ENCODE data around the gene ARHGAP6.

The ARHGAP6 gene

DNA sequence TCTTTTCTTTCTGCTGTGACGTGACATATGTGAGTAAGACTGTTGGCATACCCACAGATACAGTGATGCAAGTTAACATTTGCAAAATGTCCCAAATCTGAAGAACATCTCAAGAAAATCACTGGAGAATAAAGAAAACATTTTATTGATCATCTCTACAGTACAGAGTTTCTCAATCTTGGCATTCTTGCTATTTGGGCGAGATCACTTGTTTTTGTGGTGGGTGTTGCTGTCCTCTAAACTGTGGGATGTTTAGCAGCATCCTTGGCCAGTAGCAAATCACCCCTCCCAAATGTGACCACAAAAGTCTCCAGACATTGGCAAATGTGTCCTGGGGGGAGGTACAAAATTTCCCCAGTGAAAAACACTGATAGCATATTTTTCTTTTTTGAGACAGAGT, 343.7 kb downstream of the ARHGAP6 start:
- no peak for DNase-seq (ENCODE audit: low spot score)
- TF ChIP-seq, protein P1, sequence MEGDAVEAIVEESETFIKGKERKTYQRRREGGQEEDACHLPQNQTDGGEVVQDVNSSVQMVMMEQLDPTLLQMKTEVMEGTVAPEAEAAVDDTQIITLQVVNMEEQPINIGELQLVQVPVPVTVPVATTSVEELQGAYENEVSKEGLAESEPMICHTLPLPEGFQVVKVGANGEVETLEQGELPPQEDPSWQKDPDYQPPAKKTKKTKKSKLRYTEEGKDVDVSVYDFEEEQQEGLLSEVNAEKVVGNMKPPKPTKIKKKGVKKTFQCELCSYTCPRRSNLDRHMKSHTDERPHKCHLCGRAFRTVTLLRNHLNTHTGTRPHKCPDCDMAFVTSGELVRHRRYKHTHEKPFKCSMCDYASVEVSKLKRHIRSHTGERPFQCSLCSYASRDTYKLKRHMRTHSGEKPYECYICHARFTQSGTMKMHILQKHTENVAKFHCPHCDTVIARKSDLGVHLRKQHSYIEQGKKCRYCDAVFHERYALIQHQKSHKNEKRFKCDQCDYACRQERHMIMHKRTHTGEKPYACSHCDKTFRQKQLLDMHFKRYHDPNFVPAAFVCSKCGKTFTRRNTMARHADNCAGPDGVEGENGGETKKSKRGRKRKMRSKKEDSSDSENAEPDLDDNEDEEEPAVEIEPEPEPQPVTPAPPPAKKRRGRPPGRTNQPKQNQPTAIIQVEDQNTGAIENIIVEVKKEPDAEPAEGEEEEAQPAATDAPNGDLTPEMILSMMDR (IDR thresholded peaks at IDR 0.05; ENCODE audit: extremely low read depth, missing control alignments) = no peak

DNA sequence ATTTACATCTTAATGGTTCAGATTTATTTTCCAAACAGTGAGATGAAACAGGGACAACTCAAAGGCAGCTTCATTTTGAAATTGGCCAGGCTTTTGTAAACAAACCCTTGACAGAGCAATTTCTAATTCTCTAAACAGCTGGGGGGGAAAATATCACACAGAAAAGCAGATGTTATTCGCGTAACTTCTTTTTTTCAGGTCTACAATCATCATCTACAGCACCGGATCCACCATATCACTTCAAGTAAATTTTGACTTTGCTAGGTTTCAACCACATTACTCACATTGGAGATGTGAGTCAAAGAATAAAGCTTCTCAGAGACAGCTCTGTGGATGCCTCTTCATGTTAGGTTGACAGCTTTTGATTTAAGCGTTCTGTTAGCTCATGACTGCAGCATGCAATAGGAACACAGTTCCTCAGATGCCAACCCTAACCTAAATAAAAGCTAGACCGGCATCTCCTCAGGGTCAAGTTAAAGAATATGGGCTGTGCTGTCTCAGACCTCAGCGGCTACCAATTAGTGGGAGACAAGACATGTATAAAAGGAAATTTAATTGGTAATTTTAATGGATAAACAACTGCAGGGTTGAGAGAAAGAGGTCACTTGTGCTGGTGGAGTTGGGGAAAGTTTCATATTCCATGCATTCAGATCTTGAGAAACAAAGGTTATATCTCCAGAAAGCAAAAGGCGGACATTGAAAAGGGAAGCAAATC, 345.8 kb downstream of the ARHGAP6 start:
- no peak for DNase-seq (ENCODE audit: low spot score)
- TF ChIP-seq, protein P1 (IDR thresholded peaks at IDR 0.05; ENCODE audit: extremely low read depth, missing control alignments) = no peak

DNA sequence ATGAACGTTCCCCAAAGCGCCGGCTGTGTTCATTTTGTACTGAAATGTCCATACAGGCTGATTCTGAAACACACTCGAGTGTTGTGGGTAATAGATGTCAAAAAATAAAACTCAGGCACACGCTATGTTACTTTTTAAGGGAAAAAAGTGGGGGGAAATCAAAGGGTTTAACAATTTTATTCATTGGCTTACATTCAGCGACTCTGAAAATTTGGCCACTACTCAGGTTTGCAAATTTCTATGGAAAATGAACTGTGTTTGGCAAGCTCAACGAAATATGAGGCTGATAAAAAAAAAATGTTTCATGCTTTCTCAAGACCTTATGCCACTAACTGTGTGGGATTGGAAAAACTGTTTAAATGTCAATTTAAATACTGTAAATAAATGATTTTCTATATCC, 354.0 kb downstream of the ARHGAP6 start:
- TF ChIP-seq, protein P1 (IDR thresholded peaks at IDR 0.05; ENCODE audit: extremely low read depth, missing control alignments) = no peak

DNA sequence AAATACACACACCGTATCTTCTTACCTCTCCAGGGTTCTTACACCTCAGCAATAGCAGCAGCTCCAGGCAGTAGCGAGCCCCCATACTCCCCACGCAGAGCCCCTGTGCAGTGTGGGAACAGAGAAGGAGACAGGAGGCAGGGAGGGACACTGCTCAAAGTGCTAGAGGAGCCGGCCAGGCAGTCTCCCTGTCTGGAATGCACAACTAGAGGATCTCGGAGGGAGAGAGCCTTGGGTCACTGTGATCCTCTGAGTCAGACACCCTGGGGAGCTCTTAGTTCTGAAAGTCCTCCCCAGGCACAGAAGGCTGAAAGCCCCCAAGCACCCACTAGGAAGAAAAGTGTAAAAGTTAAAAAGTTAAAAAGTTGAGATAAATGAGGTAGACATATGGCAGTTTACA, 356.5 kb downstream of the ARHGAP6 start:
- no peak for DNase-seq (ENCODE audit: low spot score)
- TF ChIP-seq, protein P1 (IDR thresholded peaks at IDR 0.05; ENCODE audit: extremely low read depth, missing control alignments) = no peak

More for the DNA sequence above, 354.0 kb downstream of the ARHGAP6 start:
- no peak for DNase-seq (ENCODE audit: low spot score)

DNA sequence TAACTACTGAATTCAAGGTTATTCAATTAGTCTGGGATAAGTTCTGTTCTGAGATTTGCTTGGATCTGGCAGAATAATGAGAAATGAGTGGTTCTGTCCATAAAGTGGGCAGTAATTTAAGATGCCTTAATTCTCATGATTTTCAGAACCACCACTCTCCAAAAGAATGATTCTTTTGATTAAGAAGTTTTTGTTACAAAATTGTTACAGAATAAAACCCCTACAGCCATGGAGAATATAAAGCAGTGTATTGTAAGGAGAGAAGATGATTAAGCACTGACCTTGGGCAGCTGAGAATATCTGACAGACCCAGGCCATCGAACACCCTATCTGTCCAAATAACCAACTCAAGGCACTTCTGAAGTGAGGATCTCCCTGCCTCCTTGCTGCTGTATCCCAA, 360.1 kb downstream of the ARHGAP6 start:
- no peak for DNase-seq (ENCODE audit: low spot score)
- TF ChIP-seq, protein P1 (IDR thresholded peaks at IDR 0.05; ENCODE audit: extremely low read depth, missing control alignments) = no peak

DNA sequence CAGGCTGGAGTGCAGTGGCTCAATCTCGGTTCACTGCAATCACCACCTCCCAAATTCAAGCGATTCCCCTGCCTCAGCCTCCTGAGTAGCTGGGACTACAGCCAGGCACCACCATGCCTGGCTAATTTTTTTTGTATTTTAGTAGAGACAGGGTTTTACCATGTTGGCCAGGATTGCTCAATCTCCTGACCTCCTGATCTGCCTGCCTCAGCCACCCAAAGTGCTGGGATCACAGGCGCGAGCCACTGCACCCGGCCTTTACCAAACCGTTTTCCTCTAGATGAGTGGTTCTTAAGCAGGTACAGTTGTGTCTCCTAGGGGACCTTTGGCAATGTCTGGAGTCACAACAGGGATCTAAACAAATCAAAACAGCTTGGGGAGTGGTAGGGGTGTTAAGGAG, 360.9 kb downstream of the ARHGAP6 start:
- TF ChIP-seq, protein P1 (IDR thresholded peaks at IDR 0.05; ENCODE audit: extremely low read depth, missing control alignments) = no peak
- no peak for DNase-seq (ENCODE audit: low spot score)

DNA sequence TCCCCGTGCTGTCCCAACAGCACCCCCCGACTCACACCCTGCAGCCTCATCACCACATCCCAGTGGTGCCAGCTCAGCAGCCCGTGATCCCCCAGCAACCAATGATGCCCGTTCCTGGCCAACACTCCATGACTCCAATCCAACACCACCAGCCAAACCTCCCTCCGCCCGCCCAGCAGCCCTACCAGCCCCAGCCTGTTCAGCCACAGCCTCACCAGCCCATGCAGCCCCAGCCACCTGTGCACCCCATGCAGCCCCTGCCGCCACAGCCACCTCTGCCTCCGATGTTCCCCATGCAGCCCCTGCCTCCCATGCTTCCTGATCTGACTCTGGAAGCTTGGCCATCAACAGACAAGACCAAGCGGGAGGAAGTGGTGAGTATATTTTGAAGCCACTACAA, 367.1 kb downstream of the ARHGAP6 start:
- TF ChIP-seq, protein P1 (IDR thresholded peaks at IDR 0.05; ENCODE audit: extremely low read depth, missing control alignments) = no peak
- no peak for DNase-seq (ENCODE audit: low spot score)
